ENCODE results near the gene PNLIPRP2. TPM values are rescaled to one million over a fixed set of nuclear protein-coding genes. Genes with fewer than 3 reads are reported as not detected.

Gene PNLIPRP2
- total RNA-seq, 1 experiment from 2014 or later = not detected

DNA sequence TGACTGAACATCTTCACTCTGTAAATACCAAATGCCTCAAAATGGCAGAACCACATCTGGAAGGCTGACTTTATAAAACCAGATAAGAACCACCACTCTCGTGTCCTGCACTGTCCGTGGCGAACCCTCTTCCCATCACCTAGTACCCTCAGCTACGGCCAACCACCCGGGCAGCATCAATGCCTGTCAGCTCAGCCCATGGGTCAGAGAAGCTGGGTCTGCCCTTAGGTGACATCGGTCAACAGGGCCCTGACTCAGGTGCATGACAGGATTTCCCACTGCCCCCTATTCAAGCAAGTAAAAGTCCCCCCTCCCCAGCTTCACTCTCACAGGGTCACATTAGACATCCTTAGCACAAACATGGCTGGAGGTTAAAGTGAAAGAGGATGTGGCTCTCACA lies 65.1 kb downstream of the PNLIPRP2 start:
- no peak overlapping the region for H3K27ac ChIP-seq (ENCODE audit: low read length)
- H3K4me1 ChIP-seq (ENCODE audit: low read length) = no peaks in the 10 kb centered on the region
- no peaks in the 10 kb centered on the region for H3K79me2 ChIP-seq (ENCODE audit: low read length)

GRCh38 chr10:116686632-116687031 lies 65.9 kb downstream of the PNLIPRP2 start:
- H3K9me3 ChIP-seq (ENCODE audit: low read length) = no peaks in the 10 kb centered on the region
- no peaks in the 10 kb centered on the region for H3K4me1 ChIP-seq (ENCODE audit: low read length)
- H3K79me2 ChIP-seq (ENCODE audit: low read length) = no peaks in the 10 kb centered on the region
- H4K20me1 ChIP-seq (ENCODE audit: insufficient read depth, low read depth, low read length) = no peaks in the 10 kb centered on the region
- H3K9ac ChIP-seq (ENCODE audit: low read length) = no peak overlapping the region
- H3K4me2 ChIP-seq (ENCODE audit: low read depth, low read length, poor library complexity, severe bottlenecking) = no peak overlapping the region
- no peaks in the 10 kb centered on the region for H3K36me3 ChIP-seq (ENCODE audit: insufficient read depth, low read length)
- no peak overlapping the region for H3K4me3 ChIP-seq (ENCODE audit: low read length)
- no peaks in the 10 kb centered on the region for H3K9me2 ChIP-seq (replicated peaks; ENCODE audit: insufficient read depth, low read length)
- H3K27me3 ChIP-seq (ENCODE audit: low read length) = no peaks in the 10 kb centered on the region
- DNase-seq = no peak
- no peak overlapping the region for H2AFZ ChIP-seq (ENCODE audit: low read length)
- H3K27ac ChIP-seq (ENCODE audit: low read length) = no peak overlapping the region

More for the DNA sequence above, 65.1 kb downstream of the PNLIPRP2 start:
- Histone ChIP-seq H3K4me3 (ENCODE audit: low read length) (no peak overlapping the region), H3K9ac (ENCODE audit: low read length) (no peak overlapping the region), H2AFZ (ENCODE audit: low read length) (no peak overlapping the region), H3K9me2 (replicated peaks; ENCODE audit: insufficient read depth, low read length) (no peaks in the 10 kb centered on the region), H3K9me3 (ENCODE audit: low read length) (no peaks in the 10 kb centered on the region), H3K27me3 (ENCODE audit: low read length) (no peaks in the 10 kb centered on the region), H4K20me1 (ENCODE audit: insufficient read depth, low read depth, low read length) (no peaks in the 10 kb centered on the region), H3K4me2 (ENCODE audit: low read depth, low read length, poor library complexity, severe bottlenecking) (no peak overlapping the region), H3K36me3 (ENCODE audit: insufficient read depth, low read length) (no peaks in the 10 kb centered on the region)
- no peak for DNase-seq

- no peak for DNase-seq
- no peak overlapping the region for H2AFZ ChIP-seq (ENCODE audit: low read length)
- H3K27me3 ChIP-seq (ENCODE audit: low read length) = no peaks in the 10 kb centered on the region
- no peaks in the 10 kb centered on the region for H3K9me2 ChIP-seq (replicated peaks; ENCODE audit: insufficient read depth, low read length)
- H3K27ac ChIP-seq (ENCODE audit: low read length) = no peak overlapping the region
- H3K4me1 ChIP-seq (ENCODE audit: low read length) = no peaks in the 10 kb centered on the region
- no peak overlapping the region for H3K4me2 ChIP-seq (ENCODE audit: low read depth, low read length, poor library complexity, severe bottlenecking)
- H4K20me1 ChIP-seq (ENCODE audit: insufficient read depth, low read depth, low read length) = no peaks in the 10 kb centered on the region
- H3K4me3 ChIP-seq (ENCODE audit: low read length) = no peak overlapping the region
- H3K9me3 ChIP-seq (ENCODE audit: low read length) = no peaks in the 10 kb centered on the region
- H3K36me3 ChIP-seq (ENCODE audit: insufficient read depth, low read length) = no peaks in the 10 kb centered on the region
- H3K79me2 ChIP-seq (ENCODE audit: low read length) = no peaks in the 10 kb centered on the region
- no peak overlapping the region for H3K9ac ChIP-seq (ENCODE audit: low read length)
Observed at GRCh38 chr10:116687633-116688032, 66.9 kb downstream of the PNLIPRP2 start.

DNA sequence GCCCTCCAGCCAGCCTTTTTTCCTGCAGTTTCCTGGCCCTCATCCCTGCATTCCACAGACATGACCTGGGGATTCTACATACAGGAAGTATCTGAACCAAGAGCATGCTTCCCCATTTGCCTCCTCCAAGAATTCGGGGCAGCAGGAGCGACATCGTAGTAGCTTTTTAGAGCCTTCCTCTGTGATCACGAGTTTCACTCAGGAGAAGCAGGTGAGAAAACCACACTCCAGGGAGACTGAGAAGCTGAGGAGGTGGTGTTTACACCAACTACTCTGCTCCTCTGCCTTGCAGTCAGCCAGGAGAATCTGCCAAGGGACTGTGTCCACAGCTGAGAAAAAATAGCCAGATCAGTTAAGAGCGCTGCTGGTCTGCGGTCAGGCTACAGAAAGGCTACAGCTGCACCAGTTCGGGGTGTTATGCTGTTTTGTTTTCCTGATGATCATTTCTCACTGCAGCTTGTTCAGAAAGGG lies 67.5 kb downstream of the PNLIPRP2 start:
- Histone ChIP-seq H3K9me2 (replicated peaks; ENCODE audit: insufficient read depth, low read length) (no peaks in the 10 kb centered on the region), H3K4me2 (ENCODE audit: low read depth, low read length, poor library complexity, severe bottlenecking) (no peak overlapping the region), H3K79me2 (ENCODE audit: low read length) (no peaks in the 10 kb centered on the region), H3K4me3 (ENCODE audit: low read length) (no peak overlapping the region), H4K20me1 (ENCODE audit: insufficient read depth, low read depth, low read length) (no peaks in the 10 kb centered on the region), H3K9me3 (ENCODE audit: low read length) (no peaks in the 10 kb centered on the region), H3K9ac (ENCODE audit: low read length) (no peak overlapping the region), H3K36me3 (ENCODE audit: insufficient read depth, low read length) (no peaks in the 10 kb centered on the region), H3K27me3 (ENCODE audit: low read length) (no peaks in the 10 kb centered on the region), H2AFZ (ENCODE audit: low read length) (no peak overlapping the region), H3K4me1 (ENCODE audit: low read length) (no peaks in the 10 kb centered on the region), H3K27ac (ENCODE audit: low read length) (no peak overlapping the region)
- DNase-seq = no peak

- Histone ChIP-seq H3K27me3 (ENCODE audit: low read length) (no peaks in the 10 kb centered on the region), H3K27ac (ENCODE audit: low read length) (no peak overlapping the region), H3K4me3 (ENCODE audit: low read length) (no peak overlapping the region), H4K20me1 (ENCODE audit: insufficient read depth, low read depth, low read length) (no peaks in the 10 kb centered on the region), H3K36me3 (ENCODE audit: insufficient read depth, low read length) (no peaks in the 10 kb centered on the region), H3K9me2 (replicated peaks; ENCODE audit: insufficient read depth, low read length) (no peaks in the 10 kb centered on the region), H2AFZ (ENCODE audit: low read length) (no peak overlapping the region), H3K9me3 (ENCODE audit: low read length) (no peaks in the 10 kb centered on the region), H3K79me2 (ENCODE audit: low read length) (no peaks in the 10 kb centered on the region), H3K4me1 (ENCODE audit: low read length) (no peaks in the 10 kb centered on the region), H3K4me2 (ENCODE audit: low read depth, low read length, poor library complexity, severe bottlenecking) (no peak overlapping the region), H3K9ac (ENCODE audit: low read length) (no peak overlapping the region)
- no peak for DNase-seq
Observed at GRCh38 chr10:116688741-116689495, 68.2 kb downstream of the PNLIPRP2 start.

GRCh38 chr10:116689744-116690143 lies 69.0 kb downstream of the PNLIPRP2 start:
- no peak overlapping the region for H3K4me3 ChIP-seq (ENCODE audit: low read length)
- H3K27me3 ChIP-seq (ENCODE audit: low read length) = no peaks in the 10 kb centered on the region
- H3K9me2 ChIP-seq (replicated peaks; ENCODE audit: insufficient read depth, low read length) = no peaks in the 10 kb centered on the region
- DNase-seq = no peak
- H3K9ac ChIP-seq (ENCODE audit: low read length) = no peak overlapping the region
- no peaks in the 10 kb centered on the region for H3K36me3 ChIP-seq (ENCODE audit: insufficient read depth, low read length)
- H2AFZ ChIP-seq (ENCODE audit: low read length) = no peak overlapping the region
- no peak overlapping the region for H3K27ac ChIP-seq (ENCODE audit: low read length)
- no peak overlapping the region for H3K4me2 ChIP-seq (ENCODE audit: low read depth, low read length, poor library complexity, severe bottlenecking)
- no peaks in the 10 kb centered on the region for H4K20me1 ChIP-seq (ENCODE audit: insufficient read depth, low read depth, low read length)
- H3K79me2 ChIP-seq (ENCODE audit: low read length) = no peaks in the 10 kb centered on the region
- H3K9me3 ChIP-seq (ENCODE audit: low read length) = no peaks in the 10 kb centered on the region
- H3K4me1 ChIP-seq (ENCODE audit: low read length) = no peaks in the 10 kb centered on the region

- no peaks in the 10 kb centered on the region for H3K4me1 ChIP-seq (ENCODE audit: low read length)
- H2AFZ ChIP-seq (ENCODE audit: low read length) = no peak overlapping the region
- no peaks in the 10 kb centered on the region for H3K36me3 ChIP-seq (ENCODE audit: insufficient read depth, low read length)
- no peaks in the 10 kb centered on the region for H3K9me2 ChIP-seq (replicated peaks; ENCODE audit: insufficient read depth, low read length)
- H3K27me3 ChIP-seq (ENCODE audit: low read length) = no peaks in the 10 kb centered on the region
- no peak overlapping the region for H3K9ac ChIP-seq (ENCODE audit: low read length)
- H4K20me1 ChIP-seq (ENCODE audit: insufficient read depth, low read depth, low read length) = no peaks in the 10 kb centered on the region
- no peak overlapping the region for H3K4me3 ChIP-seq (ENCODE audit: low read length)
- H3K9me3 ChIP-seq (ENCODE audit: low read length) = no peaks in the 10 kb centered on the region
- DNase-seq = no peak
- H3K27ac ChIP-seq (ENCODE audit: low read length) = no peak overlapping the region
- H3K79me2 ChIP-seq (ENCODE audit: low read length) = no peaks in the 10 kb centered on the region
- no peak overlapping the region for H3K4me2 ChIP-seq (ENCODE audit: low read depth, low read length, poor library complexity, severe bottlenecking)
Observed at GRCh38 chr10:116690356-116691322, 69.9 kb downstream of the PNLIPRP2 start.

GRCh38 chr10:116691635-116692034 lies 70.9 kb downstream of the PNLIPRP2 start:
- Histone ChIP-seq H3K9me2 (replicated peaks; ENCODE audit: insufficient read depth, low read length) (no peaks in the 10 kb centered on the region), H3K4me2 (ENCODE audit: low read depth, low read length, poor library complexity, severe bottlenecking) (no peak overlapping the region), H3K4me3 (ENCODE audit: low read length) (no peak overlapping the region), H3K9me3 (ENCODE audit: low read length) (no peaks in the 10 kb centered on the region), H3K36me3 (ENCODE audit: insufficient read depth, low read length) (no peaks in the 10 kb centered on the region), H4K20me1 (ENCODE audit: insufficient read depth, low read depth, low read length) (no peaks in the 10 kb centered on the region), H3K27me3 (ENCODE audit: low read length) (no peaks in the 10 kb centered on the region), H3K4me1 (ENCODE audit: low read length) (no peaks in the 10 kb centered on the region), H2AFZ (ENCODE audit: low read length) (no peak overlapping the region), H3K79me2 (ENCODE audit: low read length) (no peaks in the 10 kb centered on the region), H3K9ac (ENCODE audit: low read length) (no peak overlapping the region), H3K27ac (ENCODE audit: low read length) (no peak overlapping the region)
- DNase-seq = no peak
